ENCODE measurements around the gene SPATA20. TPM values are rescaled to one million over a fixed set of nuclear protein-coding genes. Genes with fewer than 3 reads are reported as not detected.

The SPATA20 gene
- total and polyA plus RNA-seq, 2 of the 13 experiments (the other 11 are each of a cell fraction or from before 2014, with no cell fraction given) = 36.1 to 64.8 TPM

GRCh38 chr17:50542795-50543774, 3.9 kb upstream of the SPATA20 start (continued):
- TF ChIP-seq NFE2 (CRISPR knock-in tag; IDR thresholded peaks at IDR 0.05) (no peak), KDM5A (IDR thresholded peaks at IDR 0.05; ENCODE audit: borderline replicate concordance, low read length) (no peak; the same call in 1 of the 2 replicates), ZBTB46 (CRISPR knock-in tag; IDR thresholded peaks at IDR 0.05; ENCODE audit: borderline replicate concordance) (no peak), NRL (CRISPR knock-in tag; IDR thresholded peaks at IDR 0.05; ENCODE audit: borderline replicate concordance) (peak; percentile 72; the same call in 1 of the 2 replicates), GTF3A (CRISPR knock-in tag; conservative IDR thresholded peaks at IDR 0.05) (no peak), STAT5B (CRISPR knock-in tag; IDR thresholded peaks at IDR 0.05) (peak; percentile 65; the same call in 1 of the 2 replicates), SMAD1 (CRISPR knock-in tag; IDR thresholded peaks at IDR 0.05; ENCODE audit: borderline replicate concordance, low read depth) (0 out of 2 replicates have a peak, but pooled peaks have one; percentile 35), MIXL1 (CRISPR knock-in tag; IDR thresholded peaks at IDR 0.05) (peak; percentile 90), CCDC6 (CRISPR knock-in tag; IDR thresholded peaks at IDR 0.05) (peak; percentile 97), MEIS1 (CRISPR knock-in tag; IDR thresholded peaks at IDR 0.05; ENCODE audit: borderline replicate concordance) (no peak), ZSCAN12 (CRISPR knock-in tag; IDR thresholded peaks at IDR 0.05) (no peak), MAX (IDR thresholded peaks at IDR 0.05) (peak; percentile 89), ZIK1 (CRISPR knock-in tag; IDR thresholded peaks at IDR 0.05; ENCODE audit: borderline replicate concordance, low read depth) (no peak; the same call in 1 of the 2 replicates), ZNF160 (CRISPR knock-in tag; IDR thresholded peaks at IDR 0.05) (no peak), ZNF24 (IDR thresholded peaks at IDR 0.05) (no peak), MXD4 (CRISPR knock-in tag; IDR thresholded peaks at IDR 0.05) (0 out of 2 replicates have a peak, but pooled peaks have one; percentile 36), MED13 (CRISPR knock-in tag; IDR thresholded peaks at IDR 0.05) (peak; percentile 84), ZNF850 (CRISPR knock-in tag; conservative IDR thresholded peaks at IDR 0.05) (no peak), ZNF7 (CRISPR knock-in tag; IDR thresholded peaks at IDR 0.05) (no peak)
- TF ChIP-seq, protein P1, sequence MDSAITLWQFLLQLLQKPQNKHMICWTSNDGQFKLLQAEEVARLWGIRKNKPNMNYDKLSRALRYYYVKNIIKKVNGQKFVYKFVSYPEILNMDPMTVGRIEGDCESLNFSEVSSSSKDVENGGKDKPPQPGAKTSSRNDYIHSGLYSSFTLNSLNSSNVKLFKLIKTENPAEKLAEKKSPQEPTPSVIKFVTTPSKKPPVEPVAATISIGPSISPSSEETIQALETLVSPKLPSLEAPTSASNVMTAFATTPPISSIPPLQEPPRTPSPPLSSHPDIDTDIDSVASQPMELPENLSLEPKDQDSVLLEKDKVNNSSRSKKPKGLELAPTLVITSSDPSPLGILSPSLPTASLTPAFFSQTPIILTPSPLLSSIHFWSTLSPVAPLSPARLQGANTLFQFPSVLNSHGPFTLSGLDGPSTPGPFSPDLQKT (CRISPR knock-in tag; IDR thresholded peaks at IDR 0.05; ENCODE audit: borderline replicate concordance) = no peak
- TF ChIP-seq, protein P2, sequence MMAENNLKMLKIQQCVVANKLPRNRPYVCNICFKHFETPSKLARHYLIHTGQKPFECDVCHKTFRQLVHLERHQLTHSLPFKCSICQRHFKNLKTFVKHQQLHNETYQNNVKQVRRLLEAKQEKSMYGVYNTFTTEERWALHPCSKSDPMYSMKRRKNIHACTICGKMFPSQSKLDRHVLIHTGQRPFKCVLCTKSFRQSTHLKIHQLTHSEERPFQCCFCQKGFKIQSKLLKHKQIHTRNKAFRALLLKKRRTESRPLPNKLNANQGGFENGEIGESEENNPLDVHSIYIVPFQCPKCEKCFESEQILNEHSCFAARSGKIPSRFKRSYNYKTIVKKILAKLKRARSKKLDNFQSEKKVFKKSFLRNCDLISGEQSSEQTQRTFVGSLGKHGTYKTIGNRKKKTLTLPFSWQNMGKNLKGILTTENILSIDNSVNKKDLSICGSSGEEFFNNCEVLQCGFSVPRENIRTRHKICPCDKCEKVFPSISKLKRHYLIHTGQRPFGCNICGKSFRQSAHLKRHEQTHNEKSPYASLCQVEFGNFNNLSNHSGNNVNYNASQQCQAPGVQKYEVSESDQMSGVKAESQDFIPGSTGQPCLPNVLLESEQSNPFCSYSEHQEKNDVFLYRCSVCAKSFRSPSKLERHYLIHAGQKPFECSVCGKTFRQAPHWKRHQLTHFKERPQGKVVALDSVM (CRISPR knock-in tag; IDR thresholded peaks at IDR 0.05) = 0 out of 2 replicates have a peak, but pooled peaks have one; percentile 9
- TF ChIP-seq, protein P3, sequence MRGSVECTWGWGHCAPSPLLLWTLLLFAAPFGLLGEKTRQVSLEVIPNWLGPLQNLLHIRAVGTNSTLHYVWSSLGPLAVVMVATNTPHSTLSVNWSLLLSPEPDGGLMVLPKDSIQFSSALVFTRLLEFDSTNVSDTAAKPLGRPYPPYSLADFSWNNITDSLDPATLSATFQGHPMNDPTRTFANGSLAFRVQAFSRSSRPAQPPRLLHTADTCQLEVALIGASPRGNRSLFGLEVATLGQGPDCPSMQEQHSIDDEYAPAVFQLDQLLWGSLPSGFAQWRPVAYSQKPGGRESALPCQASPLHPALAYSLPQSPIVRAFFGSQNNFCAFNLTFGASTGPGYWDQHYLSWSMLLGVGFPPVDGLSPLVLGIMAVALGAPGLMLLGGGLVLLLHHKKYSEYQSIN (CRISPR knock-in tag; IDR thresholded peaks at IDR 0.05; ENCODE audit: borderline replicate concordance) = no peak

Data from HepG2 (cell line).